Measurements from ENCODE around the gene UBASH3A.

UBASH3A gene

GRCh38 chr21:42448686-42449085, 45.0 kb downstream of the UBASH3A start:
- no peak overlapping the region for H3K4me3 ChIP-seq (ENCODE audit: extremely low read depth, insufficient read depth, low read length, poor library complexity, severe bottlenecking)
- H3K9me3 ChIP-seq (ENCODE audit: control insufficient read depth, low read length): no peaks in the 10 kb centered on the region
- H3K36me3 ChIP-seq (ENCODE audit: control insufficient read depth, insufficient read depth, low read length): no peaks in the 10 kb centered on the region
- WGBS, 2 experiments (ENCODE audit: insufficient coverage in 2 of 2): 90 to 100% methylated on average over 1 to 3 of the region's 3 CpGs
- H3K27ac ChIP-seq (ENCODE audit: low read depth, low read length, severe bottlenecking): no peak overlapping the region
- H3K4me1 ChIP-seq (ENCODE audit: control insufficient read depth, insufficient read depth, low read length, poor library complexity, severe bottlenecking): no peaks in the 10 kb centered on the region

- Histone ChIP-seq H3K4me1 (ENCODE audit: control insufficient read depth, insufficient read depth, low read length, poor library complexity, severe bottlenecking) (peaks cover 4% of the 10 kb centered on the region), H3K27ac (ENCODE audit: low read depth, low read length, severe bottlenecking) (no peak overlapping the region), H3K4me3 (ENCODE audit: extremely low read depth, insufficient read depth, low read length, poor library complexity, severe bottlenecking) (no peak overlapping the region), H3K9me3 (ENCODE audit: control insufficient read depth, low read length) (no peaks in the 10 kb centered on the region), H3K36me3 (ENCODE audit: control insufficient read depth, insufficient read depth, low read length) (no peaks in the 10 kb centered on the region)
- WGBS, 2 experiments (ENCODE audit: insufficient coverage in 2 of 2): 91 to 94% methylated on average over 7 to 8 of the region's 9 CpGs
Observed at GRCh38 chr21:42451941-42452340, 48.2 kb downstream of the UBASH3A start.

GRCh38 chr21:42452401-42453223, 48.9 kb downstream of the UBASH3A start:
- Histone ChIP-seq H3K36me3 (ENCODE audit: control insufficient read depth, insufficient read depth, low read length) (no peaks in the 10 kb centered on the region), H3K27ac (ENCODE audit: low read depth, low read length, severe bottlenecking) (no peak overlapping the region), H3K4me1 (ENCODE audit: control insufficient read depth, insufficient read depth, low read length, poor library complexity, severe bottlenecking) (peaks cover 4% of the 10 kb centered on the region), H3K4me3 (ENCODE audit: extremely low read depth, insufficient read depth, low read length, poor library complexity, severe bottlenecking) (no peak overlapping the region), H3K9me3 (ENCODE audit: control insufficient read depth, low read length) (no peaks in the 10 kb centered on the region)
- WGBS, 2 experiments (ENCODE audit: insufficient coverage in 2 of 2): 91 to 95% methylated on average over 18 to 22 of the region's 22 CpGs

GRCh38 chr21:42453224-42453985, 49.7 kb downstream of the UBASH3A start:
- 85 to 93% methylated on average over 16 to 17 of the region's 18 CpGs for WGBS, 2 experiments (ENCODE audit: insufficient coverage in 2 of 2)
- Histone ChIP-seq H3K9me3 (ENCODE audit: control insufficient read depth, low read length) (no peaks in the 10 kb centered on the region), H3K4me3 (ENCODE audit: extremely low read depth, insufficient read depth, low read length, poor library complexity, severe bottlenecking) (no peak overlapping the region), H3K4me1 (ENCODE audit: control insufficient read depth, insufficient read depth, low read length, poor library complexity, severe bottlenecking) (peaks cover 4% of the 10 kb centered on the region), H3K27ac (ENCODE audit: low read depth, low read length, severe bottlenecking) (no peak overlapping the region), H3K36me3 (ENCODE audit: control insufficient read depth, insufficient read depth, low read length) (no peaks in the 10 kb centered on the region)

- H3K9me3 ChIP-seq (ENCODE audit: control insufficient read depth, low read length): no peaks in the 10 kb centered on the region
- 93 to 94% methylated on average over 18 to 19 of the region's 19 CpGs for WGBS, 2 experiments (ENCODE audit: insufficient coverage in 2 of 2)
- no peaks in the 10 kb centered on the region for H3K36me3 ChIP-seq (ENCODE audit: control insufficient read depth, insufficient read depth, low read length)
- H3K4me1 ChIP-seq (ENCODE audit: control insufficient read depth, insufficient read depth, low read length, poor library complexity, severe bottlenecking): peaks cover 4% of the 10 kb centered on the region
- H3K27ac ChIP-seq (ENCODE audit: low read depth, low read length, severe bottlenecking): no peak overlapping the region
- no peak overlapping the region for H3K4me3 ChIP-seq (ENCODE audit: extremely low read depth, insufficient read depth, low read length, poor library complexity, severe bottlenecking)
Observed at GRCh38 chr21:42453986-42454570, 50.4 kb downstream of the UBASH3A start.

GRCh38 chr21:42454786-42455185, 51.1 kb downstream of the UBASH3A start:
- peaks cover 4% of the 10 kb centered on the region for H3K4me1 ChIP-seq (ENCODE audit: control insufficient read depth, insufficient read depth, low read length, poor library complexity, severe bottlenecking)
- no peak overlapping the region for H3K4me3 ChIP-seq (ENCODE audit: extremely low read depth, insufficient read depth, low read length, poor library complexity, severe bottlenecking)
- H3K36me3 ChIP-seq (ENCODE audit: control insufficient read depth, insufficient read depth, low read length): no peaks in the 10 kb centered on the region
- no peak overlapping the region for H3K27ac ChIP-seq (ENCODE audit: low read depth, low read length, severe bottlenecking)
- 72 to 76% methylated on average over 8 of the region's 9 CpGs for WGBS, 2 experiments (ENCODE audit: insufficient coverage in 2 of 2)
- no peaks in the 10 kb centered on the region for H3K9me3 ChIP-seq (ENCODE audit: control insufficient read depth, low read length)

- Histone ChIP-seq H3K4me1 (ENCODE audit: control insufficient read depth, insufficient read depth, low read length, poor library complexity, severe bottlenecking) (peaks cover 4% of the 10 kb centered on the region), H3K36me3 (ENCODE audit: control insufficient read depth, insufficient read depth, low read length) (no peaks in the 10 kb centered on the region), H3K27ac (ENCODE audit: low read depth, low read length, severe bottlenecking) (no peak overlapping the region), H3K4me3 (ENCODE audit: extremely low read depth, insufficient read depth, low read length, poor library complexity, severe bottlenecking) (no peak overlapping the region), H3K9me3 (ENCODE audit: control insufficient read depth, low read length) (no peaks in the 10 kb centered on the region)
- 65 to 82% methylated on average over 6 to 9 of the region's 9 CpGs for WGBS, 2 experiments (ENCODE audit: insufficient coverage in 2 of 2)
Observed at GRCh38 chr21:42455196-42455595, 51.5 kb downstream of the UBASH3A start.

- H3K4me3 ChIP-seq (ENCODE audit: extremely low read depth, insufficient read depth, low read length, poor library complexity, severe bottlenecking): no peak overlapping the region
- H3K27ac ChIP-seq (ENCODE audit: low read depth, low read length, severe bottlenecking): no peak overlapping the region
- H3K9me3 ChIP-seq (ENCODE audit: control insufficient read depth, low read length): no peaks in the 10 kb centered on the region
- H3K4me1 ChIP-seq (ENCODE audit: control insufficient read depth, insufficient read depth, low read length, poor library complexity, severe bottlenecking): peaks cover 4% of the 10 kb centered on the region
- 87 to 93% methylated on average over 6 to 8 of the region's 10 CpGs for WGBS, 2 experiments (ENCODE audit: insufficient coverage in 2 of 2)
- no peaks in the 10 kb centered on the region for H3K36me3 ChIP-seq (ENCODE audit: control insufficient read depth, insufficient read depth, low read length)
Observed at GRCh38 chr21:42455754-42456440, 52.2 kb downstream of the UBASH3A start.

- Histone ChIP-seq H3K36me3 (ENCODE audit: control insufficient read depth, insufficient read depth, low read length) (no peaks in the 10 kb centered on the region), H3K27ac (ENCODE audit: low read depth, low read length, severe bottlenecking) (no peak overlapping the region), H3K4me1 (ENCODE audit: control insufficient read depth, insufficient read depth, low read length, poor library complexity, severe bottlenecking) (peaks cover 4% of the 10 kb centered on the region), H3K4me3 (ENCODE audit: extremely low read depth, insufficient read depth, low read length, poor library complexity, severe bottlenecking) (no peak overlapping the region), H3K9me3 (ENCODE audit: control insufficient read depth, low read length) (no peaks in the 10 kb centered on the region)
- WGBS, 2 experiments (ENCODE audit: insufficient coverage in 2 of 2): 79 to 86% methylated on average over 6 of the region's 8 CpGs
Observed at GRCh38 chr21:42456457-42456856, 52.8 kb downstream of the UBASH3A start.

GRCh38 chr21:42459082-42459460, 55.4 kb downstream of the UBASH3A start:
- peaks cover 4% of the 10 kb centered on the region for H3K4me1 ChIP-seq (ENCODE audit: control insufficient read depth, insufficient read depth, low read length, poor library complexity, severe bottlenecking)
- no peak overlapping the region for H3K27ac ChIP-seq (ENCODE audit: low read depth, low read length, severe bottlenecking)
- H3K4me3 ChIP-seq (ENCODE audit: extremely low read depth, insufficient read depth, low read length, poor library complexity, severe bottlenecking): no peak overlapping the region
- no peaks in the 10 kb centered on the region for H3K36me3 ChIP-seq (ENCODE audit: control insufficient read depth, insufficient read depth, low read length)
- 80 to 100% methylated on average over 1 of the region's 1 CpG for WGBS, 2 experiments (ENCODE audit: insufficient coverage in 2 of 2)
- H3K9me3 ChIP-seq (ENCODE audit: control insufficient read depth, low read length): no peaks in the 10 kb centered on the region

All from mesodermal cell (in vitro differentiated cells).